WERI-Rb-1 (cell line): Measurements from ENCODE around the gene NRGN.

Experiments used
- DNase-seq: peaks from one replicate; pipeline ENCODE4 v3.0.0-alpha.2; 2020
- H3K27ac ChIP-seq: fragments of 250-450 bp; sonication (Bioruptor Pico); 2 replicates; pipeline ENCODE4 v1.5.1; 2020; ENCODE audit warnings: mild to moderate bottlenecking, moderate library complexity
- H3K27me3 ChIP-seq: fragments of 250-450 bp; sonication (Bioruptor Pico); 2 replicates; pipeline ENCODE4 v1.5.1; 2021; ENCODE audit warnings: mild to moderate bottlenecking, low read depth, moderate library complexity; ENCODE audit not compliant: insufficient read depth, severe bottlenecking
- H3K36me3 ChIP-seq: fragments of 250-450 bp; sonication (Bioruptor Pico); 2 replicates; pipeline ENCODE4 v1.5.1; 2020; ENCODE audit warnings: mild to moderate bottlenecking, moderate library complexity
- H3K4me3 ChIP-seq: 2 replicates; pipeline ENCODE4 v1.5.1; 2011; ENCODE audit warnings: low read depth, mild to moderate bottlenecking, control low read depth, low read length
- H3K9me3 ChIP-seq: fragments of 250-450 bp; sonication (Bioruptor Pico); 2 replicates; pipeline ENCODE4 v1.5.1; 2021; ENCODE audit warnings: mild to moderate bottlenecking, moderate library complexity; ENCODE audit not compliant: severe bottlenecking
- CTCF ChIP-seq: IDR thresholded peaks from 2 replicates; pipeline ENCODE4 v1.5.1; 2011; ENCODE audit warnings: low read depth, mild to moderate bottlenecking, control low read depth, inconsistent platforms, low read length

NRGN gene

GRCh38 chr11:124722176-124722575 lies 17.6 kb upstream of the NRGN start:
- DNase-seq: no peak
- Histone ChIP-seq H3K9me3 (no peaks in the 10 kb centered on the region), H3K36me3 (no peaks in the 10 kb centered on the region), H3K4me3 (no peak overlapping the region), H3K27ac (no peak overlapping the region), H3K27me3 (no peaks in the 10 kb centered on the region)
- TF ChIP-seq CTCF: no peak

- no peak for DNase-seq
- Histone ChIP-seq H3K36me3 (no peaks in the 10 kb centered on the region), H3K27ac (no peak overlapping the region), H3K9me3 (no peaks in the 10 kb centered on the region), H3K4me3 (no peak overlapping the region), H3K27me3 (no peaks in the 10 kb centered on the region)
- no peak for TF ChIP-seq CTCF
Measured at GRCh38 chr11:124724979-124725718, 14.6 kb upstream of the NRGN start.

GRCh38 chr11:124725719-124726105 lies 14.0 kb upstream of the NRGN start:
- DNase-seq: no peak
- Histone ChIP-seq H3K27me3 (no peaks in the 10 kb centered on the region), H3K27ac (no peak overlapping the region), H3K4me3 (no peak overlapping the region), H3K9me3 (no peaks in the 10 kb centered on the region), H3K36me3 (no peaks in the 10 kb centered on the region)
- TF ChIP-seq CTCF: no peak

GRCh38 chr11:124727474-124727873 lies 12.3 kb upstream of the NRGN start:
- no peak for TF ChIP-seq CTCF
- Histone ChIP-seq H3K27me3 (no peaks in the 10 kb centered on the region), H3K9me3 (no peaks in the 10 kb centered on the region), H3K4me3 (no peak overlapping the region), H3K36me3 (no peaks in the 10 kb centered on the region), H3K27ac (no peak overlapping the region)
- DNase-seq: no peak

- no peaks in the 10 kb centered on the region for H3K27me3 ChIP-seq
- no peaks in the 10 kb centered on the region for H3K9me3 ChIP-seq
- no peaks in the 10 kb centered on the region for H3K36me3 ChIP-seq
- H3K27ac ChIP-seq: no peak overlapping the region
- H3K4me3 ChIP-seq: no peak overlapping the region
- DNase-seq: no peak
- TF ChIP-seq CTCF: no peak
Measured at GRCh38 chr11:124728134-124728533, 11.6 kb upstream of the NRGN start.

- H3K9me3 ChIP-seq: no peaks in the 10 kb centered on the region
- no peaks in the 10 kb centered on the region for H3K36me3 ChIP-seq
- TF ChIP-seq CTCF: no peak
- H3K27me3 ChIP-seq: no peaks in the 10 kb centered on the region
- H3K27ac ChIP-seq: no peak overlapping the region
- H3K4me3 ChIP-seq: no peak overlapping the region
- DNase-seq: no peak
Measured at GRCh38 chr11:124729571-124729970, 10.2 kb upstream of the NRGN start.
